HG03558 (cell line): ENCODE measurements around the gene VPS11.
A peak's percentile ranks its signal among the peaks of the same experiment; 100 is the strongest.
"Not testable (repeated sequence)": the region's sequence is repeated elsewhere in the genome, so short reads cannot be mapped to it uniquely, and the experiment has no call there.

Experiments used
- ATAC-seq: cut with Tn5 transposase; IDR thresholded peaks from one replicate; pipeline ENCODE4 v1.9.1; 2021; ENCODE audit warnings: moderate number of reproducible peaks; ENCODE audit not compliant: unreplicated experiment; ENCODE audit errors: extremely low read depth

VPS11 gene

DNA sequence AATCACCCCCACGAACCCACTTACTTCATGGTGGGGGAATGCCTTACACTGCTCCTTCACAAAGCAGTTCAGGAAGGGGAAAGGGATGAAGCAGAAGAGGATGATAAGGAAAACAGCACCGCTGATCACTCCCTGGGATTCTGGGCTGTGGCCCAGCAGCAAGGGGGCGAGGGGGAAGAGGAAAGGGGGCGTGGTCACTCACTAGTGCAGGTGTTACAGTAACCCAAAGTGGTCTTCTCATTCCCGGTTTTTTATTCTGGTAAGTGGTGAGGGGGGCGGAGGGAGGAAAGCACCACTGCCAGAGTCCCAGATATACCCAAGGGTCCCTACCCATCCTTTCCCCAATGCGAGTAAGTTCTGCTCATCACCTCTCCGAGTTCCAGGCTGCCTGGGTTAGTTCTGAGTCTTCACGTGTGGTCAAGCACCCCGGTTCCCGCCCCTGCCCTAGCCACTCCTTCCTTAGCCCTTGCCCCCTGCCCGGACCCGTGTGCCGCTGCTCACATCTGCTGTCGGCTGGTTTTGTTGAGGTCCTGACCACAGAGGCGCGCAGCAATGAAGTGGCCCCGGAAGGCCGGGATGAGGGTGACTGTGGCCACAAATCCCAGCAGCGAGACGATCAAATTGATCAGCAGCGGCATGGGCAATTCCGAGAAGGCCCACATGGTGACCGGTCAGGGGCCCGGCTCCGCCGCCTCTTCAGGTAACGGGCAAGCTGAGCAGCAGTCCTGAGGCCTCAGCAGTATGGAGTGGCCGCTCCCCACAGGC lies 33.6 kb downstream of the VPS11 start:
- peak; percentile 10 for ATAC-seq

GRCh38 chr11:119101759-119102423 lies 34.3 kb downstream of the VPS11 start, which contains the start of gene DPAGT1:
Gene DPAGT1, minus strand, starts transcription at chr11:119101853. Its CDS starts 198 bp downstream, at chr11:119101655.
- ATAC-seq = peak; percentile 46

DNA sequence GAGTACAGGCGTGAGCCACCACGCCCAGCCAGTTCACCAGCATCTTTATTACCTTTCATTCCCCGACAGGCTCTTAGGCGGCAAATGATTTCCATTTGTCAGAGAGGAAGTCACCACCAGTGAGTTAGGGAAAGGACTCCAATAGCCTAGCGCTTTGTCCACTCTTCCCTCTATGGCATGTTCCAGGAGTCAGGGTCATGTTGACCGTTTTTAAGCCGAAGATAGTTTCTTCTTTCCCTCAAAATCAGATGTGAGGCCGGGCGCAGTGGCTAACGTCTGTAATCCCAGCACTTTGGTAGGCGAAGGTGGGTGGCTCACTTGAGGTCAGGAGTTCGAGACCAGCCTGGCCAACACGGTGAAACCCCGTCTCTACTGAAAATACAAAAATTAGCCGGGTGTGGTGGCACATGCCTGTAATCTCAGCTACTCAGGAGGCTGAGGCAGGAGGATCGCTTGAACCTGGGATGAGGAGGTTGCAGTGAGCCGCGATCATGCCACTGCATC lies 35.6 kb downstream of the VPS11 start:
- not testable (repeated sequence) for ATAC-seq

- no peak for ATAC-seq
Observed at GRCh38 chr11:119103793-119104192, 36.2 kb downstream of the VPS11 start.

DNA sequence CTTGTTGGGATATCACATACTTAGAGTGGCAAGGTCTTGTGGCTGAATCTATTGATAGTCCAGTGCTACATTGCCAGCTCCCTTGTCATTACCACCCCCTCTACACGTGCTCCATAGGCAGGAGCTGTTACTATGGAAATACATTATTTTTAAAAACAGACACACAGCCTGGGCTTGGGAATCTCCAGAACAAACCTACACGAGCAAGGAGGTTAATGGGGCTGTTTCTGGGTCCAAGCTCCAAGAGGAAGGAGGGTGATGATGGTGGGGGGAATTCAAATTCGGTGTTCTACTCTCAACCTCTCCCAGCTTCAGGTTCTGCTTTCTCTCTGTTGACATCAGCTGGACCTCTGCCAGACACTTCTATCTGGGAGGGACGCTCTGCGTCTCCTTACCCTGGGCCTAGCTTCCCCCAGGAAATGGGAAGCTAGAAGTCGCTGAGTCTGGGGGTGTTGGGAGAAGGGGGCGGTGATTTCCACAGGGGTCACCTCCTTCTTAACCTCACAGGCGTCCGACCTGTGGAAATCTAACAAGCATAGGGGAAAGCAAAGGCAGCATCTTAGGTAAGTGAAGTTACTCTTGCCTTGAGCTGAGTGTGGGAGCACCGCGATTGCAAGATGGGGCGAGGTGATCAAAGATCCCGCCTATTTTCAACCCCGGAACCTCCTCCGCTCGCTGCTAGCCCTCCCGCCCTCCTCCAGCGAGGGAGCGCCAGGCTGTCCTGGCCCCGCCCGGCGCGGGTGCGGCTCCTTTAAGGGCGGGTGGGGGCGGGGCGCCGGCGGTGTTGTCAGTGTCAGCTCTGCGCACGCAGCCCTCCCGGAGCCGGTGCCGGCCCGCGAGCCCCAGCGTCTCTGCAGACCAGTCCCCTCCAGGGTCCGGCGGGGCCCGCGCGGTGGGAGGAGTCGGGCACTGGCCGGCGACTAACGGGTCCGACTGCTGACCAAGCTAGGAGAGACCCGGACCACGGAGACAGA lies 39.2 kb downstream of the VPS11 start, which contains the start of gene C2CD2L:
Gene C2CD2L, plus strand, starts transcription at position 781 of the 974 bp plus-strand sequence. CDS start 398 bp downstream, outside the sequence.
- peak; percentile 35 for ATAC-seq

DNA sequence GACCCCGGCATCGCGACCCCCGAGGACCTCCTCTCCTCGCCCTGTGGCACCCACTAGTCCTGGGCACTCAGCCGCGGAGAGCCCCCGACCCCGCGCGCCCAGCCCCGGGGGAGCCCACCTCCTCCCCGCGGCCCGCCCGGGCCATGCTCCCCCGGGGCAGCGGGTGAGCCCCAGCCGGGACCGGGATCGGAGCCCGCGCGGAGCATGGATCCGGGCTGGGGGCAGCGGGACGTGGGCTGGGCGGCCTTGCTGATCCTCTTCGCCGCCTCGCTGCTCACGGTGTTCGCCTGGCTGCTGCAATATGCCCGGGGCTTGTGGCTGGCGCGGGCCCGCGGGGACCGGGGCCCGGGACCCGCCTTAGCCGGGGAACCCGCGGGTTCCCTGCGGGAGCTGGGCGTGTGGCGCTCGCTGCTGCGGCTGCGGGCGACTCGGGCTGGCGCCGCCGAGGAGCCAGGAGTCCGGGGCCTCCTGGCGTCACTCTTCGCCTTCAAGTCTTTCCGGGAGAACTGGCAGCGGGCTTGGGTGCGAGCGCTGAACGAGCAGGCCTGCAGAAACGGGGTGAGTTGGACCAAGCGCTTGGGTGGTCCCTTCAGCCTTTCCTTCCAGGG lies 40.0 kb downstream of the VPS11 start:
- peak; percentile 11 for ATAC-seq

DNA sequence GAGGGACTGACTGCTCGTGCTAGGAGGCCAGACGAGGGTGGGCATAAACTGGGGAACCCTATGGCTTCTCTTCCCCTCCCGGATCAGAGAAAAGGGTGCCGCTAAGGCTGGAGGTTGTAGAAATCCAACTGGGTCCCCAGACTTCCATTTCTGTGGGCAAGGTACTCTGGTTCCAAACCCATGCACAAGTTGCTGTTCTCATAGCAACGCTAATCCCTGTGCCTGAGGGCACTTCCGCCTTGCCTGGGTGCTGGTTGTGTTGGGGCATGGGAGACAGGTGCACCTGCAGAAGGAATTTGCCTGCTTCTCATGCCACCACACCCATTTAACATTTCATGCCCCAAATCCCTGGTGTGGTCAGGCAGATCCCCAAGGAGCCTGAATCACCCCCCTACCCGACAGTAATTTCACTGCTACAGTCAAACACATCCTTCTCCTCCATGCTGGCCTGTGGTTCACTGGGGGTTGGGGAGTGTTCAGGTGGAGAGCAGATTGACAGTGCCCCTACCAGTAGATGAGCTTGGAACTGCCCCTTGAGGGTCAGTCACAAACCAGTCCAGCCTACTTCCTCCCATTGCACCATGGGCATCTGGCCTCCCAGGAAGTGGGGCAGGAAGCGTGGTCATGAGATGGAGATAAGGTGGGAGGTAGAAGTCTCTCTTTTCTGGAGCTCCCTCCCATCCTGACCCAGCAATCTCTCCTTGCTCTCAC lies 40.7 kb downstream of the VPS11 start:
- no peak for ATAC-seq

GRCh38 chr11:119108857-119109221 lies 41.2 kb downstream of the VPS11 start:
- ATAC-seq = no peak

DNA sequence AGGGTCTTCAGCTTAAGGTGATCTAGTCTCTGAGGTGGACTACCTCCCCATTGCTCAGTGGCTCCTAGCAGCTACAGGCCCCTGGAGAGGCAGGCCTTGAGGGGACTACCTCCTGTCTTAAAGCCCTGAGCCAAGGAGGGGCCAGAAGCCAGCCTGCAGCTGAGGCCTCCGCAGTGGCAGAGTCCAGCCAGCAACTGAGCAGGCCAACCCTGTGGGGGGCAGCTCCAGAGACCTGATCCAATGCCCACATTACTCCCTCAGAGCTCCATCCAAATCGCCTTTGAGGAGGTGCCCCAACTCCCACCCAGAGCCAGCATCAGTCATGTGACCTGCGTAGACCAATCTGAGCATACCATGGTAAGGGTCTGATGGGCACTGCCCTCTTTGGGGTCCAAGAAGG lies 42.2 kb downstream of the VPS11 start:
- no peak for ATAC-seq

- no peak for ATAC-seq
Observed at GRCh38 chr11:119110439-119110838, 42.8 kb downstream of the VPS11 start.

- ATAC-seq = no peak
Observed at GRCh38 chr11:119111361-119111925, 43.8 kb downstream of the VPS11 start.

DNA sequence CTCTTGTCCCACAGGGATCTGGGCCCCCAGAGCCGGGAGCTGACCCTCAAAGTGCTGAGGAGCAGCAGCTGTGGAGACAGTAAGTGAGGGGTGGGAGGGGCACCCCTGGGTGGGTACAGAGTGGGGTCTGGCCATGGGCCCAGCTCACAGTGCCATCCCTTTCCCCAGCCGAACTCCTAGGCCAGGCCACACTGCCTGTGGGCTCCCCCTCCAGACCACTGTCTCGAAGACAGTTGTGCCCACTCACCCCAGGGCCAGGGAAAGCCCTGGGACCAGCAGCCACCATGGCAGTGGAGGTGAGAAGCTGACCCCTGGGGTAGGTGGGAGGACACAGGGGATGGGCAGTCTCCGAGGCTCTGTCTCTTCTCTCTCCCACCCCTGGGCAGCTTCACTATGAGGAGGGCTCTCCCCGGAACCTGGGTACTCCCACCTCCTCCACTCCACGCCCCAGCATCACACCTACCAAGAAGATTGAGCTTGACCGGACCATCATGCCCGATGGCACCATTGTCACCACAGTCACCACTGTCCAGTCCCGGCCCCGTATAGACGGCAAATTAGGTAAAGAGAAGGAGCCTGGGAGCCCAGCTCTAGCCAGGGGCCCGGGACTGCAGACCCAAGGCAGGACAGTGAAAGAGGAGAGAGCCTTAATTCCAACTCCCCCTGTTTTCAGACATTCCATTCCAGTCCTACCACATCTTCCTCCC lies 44.8 kb downstream of the VPS11 start:
- no peak for ATAC-seq

DNA sequence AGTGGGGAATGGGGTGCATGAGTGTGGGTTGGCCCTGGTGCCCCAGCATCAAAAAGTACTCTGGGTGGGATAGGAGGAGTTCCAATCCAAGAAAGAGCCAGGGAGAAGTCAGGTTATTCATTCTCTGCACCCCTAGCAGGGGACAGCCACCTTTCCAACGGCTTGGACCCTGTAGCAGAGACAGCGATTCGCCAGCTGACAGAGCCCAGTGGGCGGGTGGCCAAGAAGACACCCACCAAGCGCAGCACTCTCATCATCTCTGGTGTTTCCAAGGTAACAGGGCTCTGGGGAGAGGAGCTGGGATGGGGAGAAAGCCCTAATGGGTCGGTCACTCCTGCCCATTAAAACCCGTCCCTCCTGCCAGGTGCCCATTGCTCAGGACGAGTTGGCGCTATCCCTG lies 46.1 kb downstream of the VPS11 start:
- ATAC-seq = no peak

DNA sequence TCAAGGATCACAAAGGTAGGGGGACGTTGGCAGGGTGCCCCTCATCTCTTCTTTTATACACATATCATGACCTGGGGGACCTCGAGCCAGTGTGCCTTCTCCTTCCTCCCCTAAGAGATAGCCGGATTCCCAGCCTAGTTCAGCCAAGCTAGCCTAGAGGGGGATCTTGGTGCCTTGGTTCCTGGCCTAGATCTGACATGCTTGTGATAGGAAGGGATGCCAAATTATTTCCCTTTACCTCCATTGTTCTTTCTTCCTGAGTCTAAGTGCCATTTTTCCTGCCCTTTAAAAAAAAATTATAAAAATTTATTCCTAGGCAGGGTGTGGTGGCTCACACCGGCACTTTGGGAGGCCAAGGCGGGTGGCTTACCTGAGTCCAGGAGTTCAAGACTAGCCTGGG lies 46.7 kb downstream of the VPS11 start:
- ATAC-seq = no peak

DNA sequence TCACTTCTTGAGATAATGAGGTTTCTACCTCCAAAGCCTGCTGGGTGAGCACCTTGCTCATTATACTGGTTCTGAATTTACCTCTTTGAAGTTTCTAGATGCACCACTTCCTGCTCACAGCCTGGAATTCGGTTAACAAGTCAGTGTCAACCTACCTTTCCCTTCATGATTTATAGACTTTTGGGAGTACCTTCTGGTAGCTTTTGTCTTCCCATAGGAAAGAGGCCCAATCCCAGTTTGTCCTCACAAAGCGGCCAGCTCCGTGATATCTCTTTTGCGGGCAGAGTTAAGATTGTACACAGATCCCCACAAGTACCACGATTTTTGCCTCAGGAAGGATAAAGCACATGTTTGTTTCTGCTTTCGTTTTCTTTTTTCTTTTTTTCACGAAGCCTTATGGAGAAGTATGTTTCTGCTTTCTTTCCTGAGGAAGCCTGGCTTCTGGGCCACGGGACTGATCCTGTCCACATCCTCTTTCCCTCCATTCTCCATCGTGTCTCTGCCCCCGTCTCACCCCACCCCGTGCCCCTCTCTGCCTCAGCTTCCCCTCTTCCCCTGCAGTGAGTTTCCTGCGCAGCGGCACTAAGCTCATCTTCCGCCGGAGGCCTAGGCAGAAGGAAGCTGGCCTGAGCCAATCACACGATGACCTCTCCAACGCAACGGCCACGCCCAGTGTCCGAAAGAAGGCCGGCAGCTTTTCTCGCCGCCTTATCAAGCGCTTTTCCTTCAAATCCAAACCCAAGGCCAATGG lies 48.0 kb downstream of the VPS11 start:
- no peak for ATAC-seq

- no peak for ATAC-seq
Observed at GRCh38 chr11:119116235-119116594, 48.6 kb downstream of the VPS11 start.

DNA sequence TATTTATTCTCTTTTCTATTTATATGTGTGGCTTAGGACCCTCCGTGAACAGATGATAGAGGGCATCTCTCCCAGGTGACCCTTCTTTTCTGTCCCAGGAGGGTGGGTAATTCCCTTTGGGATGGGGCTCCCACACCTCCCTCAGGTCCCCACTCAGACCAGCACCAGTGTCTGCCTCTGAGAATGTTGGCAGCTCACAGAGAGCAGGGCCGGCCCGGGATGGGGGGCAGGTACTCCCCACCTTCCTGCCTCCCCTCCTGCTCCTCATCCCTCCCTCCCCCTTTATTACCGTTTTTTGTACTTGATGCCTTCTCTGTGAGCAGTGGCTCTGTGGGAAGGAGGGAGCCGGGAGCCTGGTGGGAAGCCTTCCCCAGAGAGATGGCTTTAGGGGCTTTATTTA lies 49.0 kb downstream of the VPS11 start:
- ATAC-seq = no peak
